HG02759 (cell line): ENCODE measurements around the gene R3HDML.
"Not testable (repeated sequence)": the region's sequence is repeated elsewhere in the genome, so short reads cannot be mapped to it uniquely, and the experiment has no call there.

Source experiments
- ATAC-seq: cut with Tn5 transposase; IDR thresholded peaks from one replicate; pipeline ENCODE4 v1.9.1; 2021; ENCODE audit warnings: mild to moderate bottlenecking, moderate library complexity; ENCODE audit not compliant: unreplicated experiment

Gene R3HDML

DNA sequence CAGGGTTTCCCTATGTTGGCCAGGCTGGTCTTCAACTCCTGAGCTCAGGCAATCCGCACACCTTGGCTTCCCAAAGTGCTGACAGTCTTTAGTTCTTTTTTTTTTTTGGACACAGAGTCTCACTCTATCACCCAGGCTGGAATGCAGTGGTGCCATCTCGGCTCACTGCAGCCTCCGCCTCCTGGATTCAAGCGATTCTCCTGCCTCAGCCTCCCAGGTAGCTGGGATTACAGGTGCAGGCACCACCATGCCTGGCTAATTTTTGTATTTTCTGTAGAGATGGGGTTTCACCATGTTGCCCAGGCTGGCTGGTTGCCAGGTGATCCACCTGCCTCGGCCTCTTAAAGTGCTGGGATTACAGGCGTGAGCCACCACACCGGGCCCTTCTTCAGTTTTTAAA, 9.1 kb upstream of the R3HDML start:
- not testable (repeated sequence) for ATAC-seq

DNA sequence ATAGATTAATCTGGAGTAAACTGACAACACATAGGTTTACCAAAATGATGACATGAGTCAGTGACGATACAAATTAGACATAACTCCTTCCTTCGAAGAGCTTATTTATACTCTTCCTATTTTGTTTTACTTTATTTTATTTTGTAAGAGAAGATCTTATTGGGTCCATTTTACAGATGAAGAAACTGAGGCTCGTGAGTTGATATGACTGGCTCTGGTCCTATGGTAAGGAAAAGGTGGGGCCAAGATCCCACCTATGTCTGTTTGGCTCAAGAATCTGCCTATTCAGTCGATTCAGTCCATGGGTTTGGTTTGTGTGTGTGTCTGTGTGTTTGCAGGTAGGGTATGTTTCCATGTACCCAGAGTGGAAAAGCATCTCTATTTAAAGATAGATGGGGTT, 8.4 kb upstream of the R3HDML start:
- ATAC-seq = no peak

DNA sequence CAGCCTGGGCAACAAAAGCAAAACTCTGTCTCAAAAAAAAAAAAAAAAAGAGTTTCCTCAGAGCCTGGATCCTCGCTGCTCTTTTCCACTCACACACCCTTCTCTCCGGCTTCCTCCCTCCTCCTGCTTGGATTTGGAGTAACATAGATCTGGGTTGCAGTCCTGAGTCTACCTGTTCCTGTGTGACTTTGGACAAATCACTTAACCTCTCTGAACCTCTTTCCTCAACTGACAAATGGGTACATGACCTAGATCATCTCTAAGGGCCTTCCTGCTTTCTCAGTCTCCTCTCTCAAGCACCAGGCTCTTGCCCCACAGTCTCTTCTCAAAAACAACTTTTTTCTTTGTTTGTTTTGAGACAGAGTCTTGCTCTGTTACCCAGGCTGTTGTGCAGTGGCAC, 5.6 kb upstream of the R3HDML start:
- no peak for ATAC-seq

DNA sequence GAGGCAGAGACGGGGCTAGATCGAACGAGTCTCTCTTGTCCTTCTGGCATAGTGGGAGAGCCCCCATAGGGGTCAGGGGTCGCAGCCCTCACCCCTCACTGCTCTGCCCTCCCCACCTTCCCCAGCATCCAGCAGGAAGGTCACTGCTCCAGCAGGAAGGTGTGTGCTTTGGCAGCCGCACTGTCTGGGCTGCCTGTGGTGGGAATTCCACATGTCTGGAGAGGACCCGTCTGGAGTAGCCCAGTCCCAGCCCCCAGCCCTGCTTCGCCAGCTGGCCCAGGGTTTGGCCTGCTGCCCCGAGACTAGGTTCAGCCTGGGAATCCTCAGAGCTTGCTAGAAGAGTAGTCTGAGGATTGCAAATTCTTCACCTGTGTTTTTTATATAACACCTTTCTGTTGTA, 2.5 kb upstream of the R3HDML start:
- no peak for ATAC-seq

DNA sequence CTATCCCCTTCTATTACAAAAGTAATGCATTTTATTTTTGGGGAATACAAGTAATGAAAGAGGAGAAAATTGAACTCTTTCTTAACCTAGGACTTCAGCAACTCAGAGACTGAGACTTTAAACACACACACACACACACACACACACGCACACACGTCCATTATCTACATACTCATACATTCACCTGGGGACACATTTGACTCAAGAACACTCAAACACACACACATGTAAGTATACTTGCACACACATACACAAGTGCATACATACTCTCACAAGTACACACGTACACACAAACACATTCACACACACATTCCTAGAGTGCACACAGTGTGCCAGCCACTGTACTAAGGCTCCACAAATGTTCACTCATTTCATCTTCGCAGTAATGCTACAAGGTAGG, 2.1 kb upstream of the R3HDML start:
- no peak for ATAC-seq

DNA sequence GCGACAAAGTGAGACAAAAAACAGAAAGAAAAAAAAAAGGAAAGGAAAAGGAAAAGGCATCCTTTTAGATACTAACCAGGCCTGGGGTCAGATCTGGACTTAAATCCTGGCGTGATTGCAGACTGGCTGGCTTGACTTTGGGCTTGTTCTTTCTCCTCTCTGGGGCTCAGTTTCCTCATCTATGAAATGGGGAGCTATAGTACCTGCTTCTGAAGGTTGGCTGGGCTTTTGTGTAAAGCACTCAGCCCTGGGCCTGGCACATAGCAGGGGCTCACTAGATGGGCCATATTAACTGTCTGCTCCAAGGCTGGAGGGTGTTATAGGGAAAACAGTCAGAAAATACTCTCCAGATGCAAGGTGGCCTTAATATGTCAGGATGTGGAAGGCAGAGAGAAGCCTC, 1.2 kb upstream of the R3HDML start:
- ATAC-seq = no peak

DNA sequence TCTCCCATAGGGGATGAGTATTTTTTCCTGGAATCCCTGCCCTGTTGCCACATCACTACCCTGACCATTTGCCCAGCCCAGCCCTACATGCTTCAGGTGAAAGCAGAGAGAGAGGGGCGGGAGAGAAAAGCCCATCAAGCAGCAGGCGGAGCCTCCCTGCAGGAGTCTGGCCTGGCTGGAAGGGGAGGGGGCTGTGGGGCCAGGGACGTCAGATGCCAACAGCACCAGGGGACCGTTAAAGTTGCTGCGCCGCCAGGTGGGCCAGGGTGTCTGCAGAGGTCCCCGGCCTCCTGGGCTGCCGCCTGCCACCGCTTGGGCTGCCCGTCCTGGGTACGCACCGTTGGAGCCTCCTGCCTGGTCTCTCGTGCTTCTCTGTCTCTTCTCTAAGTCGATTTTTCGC, 757 bp upstream of the R3HDML start:
- no peak for ATAC-seq

DNA sequence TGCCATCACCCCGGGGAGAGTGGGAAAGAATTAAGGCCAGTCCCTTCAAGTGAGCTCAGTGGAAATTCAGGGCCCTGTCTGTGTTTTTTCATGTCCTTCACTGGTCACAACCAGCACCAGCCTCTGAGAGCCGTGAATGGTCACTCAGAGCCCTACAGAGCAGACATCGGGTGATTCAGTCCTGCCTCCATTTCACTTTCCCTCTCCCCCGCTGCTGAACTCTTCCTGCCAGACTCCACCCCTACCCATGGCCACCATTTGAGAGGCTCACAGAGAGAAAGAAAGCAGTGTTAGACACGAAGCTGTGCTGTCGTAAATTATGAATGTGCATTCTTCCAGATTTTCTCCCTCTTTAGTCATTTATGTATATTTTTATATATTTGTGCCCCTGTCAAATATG, 5.4 kb downstream of the R3HDML start:
- ATAC-seq = no peak

DNA sequence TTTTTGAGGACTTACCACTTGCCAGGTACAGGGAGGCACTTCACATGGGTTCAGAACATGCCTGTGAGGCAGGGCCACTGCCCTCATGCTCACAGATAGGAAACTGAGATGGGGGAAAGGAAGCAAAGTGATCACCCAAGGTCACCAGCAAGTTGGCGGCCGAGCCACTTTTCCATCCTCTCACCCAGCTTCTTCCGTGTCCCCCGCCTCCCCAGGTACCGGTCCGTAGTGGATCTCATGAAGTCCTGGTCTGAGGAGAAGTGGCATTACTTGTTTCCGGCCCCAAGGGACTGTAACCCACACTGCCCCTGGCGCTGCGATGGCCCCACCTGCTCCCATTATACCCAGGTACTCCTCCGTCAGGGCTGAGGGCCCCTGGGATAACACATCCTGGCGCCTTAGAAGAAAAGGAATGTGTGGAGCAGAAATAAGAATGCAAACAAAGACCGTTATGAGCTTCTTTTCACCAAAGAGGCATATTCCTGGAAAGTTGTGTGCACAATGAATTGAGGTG, 6.4 kb downstream of the R3HDML start:
- no peak for ATAC-seq

DNA sequence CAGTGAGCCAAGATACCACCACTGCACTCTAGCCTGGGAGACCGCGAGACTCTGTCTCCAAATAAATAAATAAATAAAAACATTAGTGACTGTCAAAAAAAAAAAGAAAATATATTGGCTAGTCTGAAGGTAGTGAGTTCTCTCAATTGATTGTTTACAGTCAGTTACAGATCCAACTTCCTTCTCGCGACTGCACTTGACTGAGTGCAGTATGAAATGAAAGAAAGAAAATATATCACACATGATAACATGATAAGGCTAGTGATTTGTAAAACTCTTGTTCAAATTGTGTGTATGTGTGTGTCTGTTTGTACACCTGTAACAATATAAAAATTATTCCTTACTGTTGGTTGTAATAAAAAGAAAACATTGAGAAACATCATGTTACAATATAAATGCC, 7.9 kb downstream of the R3HDML start:
- ATAC-seq = no peak

DNA sequence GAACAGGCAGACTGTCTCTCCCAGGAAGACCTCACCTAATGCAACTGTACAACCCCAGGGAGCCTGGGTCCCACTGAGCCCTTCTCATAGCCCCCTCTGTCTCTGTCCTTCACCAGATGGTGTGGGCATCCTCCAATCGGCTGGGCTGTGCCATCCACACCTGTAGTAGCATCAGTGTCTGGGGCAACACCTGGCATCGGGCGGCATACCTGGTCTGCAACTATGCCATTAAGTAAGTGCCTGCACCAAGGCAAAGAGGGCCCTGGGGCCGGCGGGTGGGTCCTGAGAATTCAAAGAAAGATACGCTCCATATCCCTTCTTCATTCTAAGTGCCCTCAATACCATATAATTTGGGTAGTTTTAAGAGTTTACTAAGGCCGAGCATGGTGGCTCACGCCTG, 8.3 kb downstream of the R3HDML start:
- ATAC-seq = no peak

DNA sequence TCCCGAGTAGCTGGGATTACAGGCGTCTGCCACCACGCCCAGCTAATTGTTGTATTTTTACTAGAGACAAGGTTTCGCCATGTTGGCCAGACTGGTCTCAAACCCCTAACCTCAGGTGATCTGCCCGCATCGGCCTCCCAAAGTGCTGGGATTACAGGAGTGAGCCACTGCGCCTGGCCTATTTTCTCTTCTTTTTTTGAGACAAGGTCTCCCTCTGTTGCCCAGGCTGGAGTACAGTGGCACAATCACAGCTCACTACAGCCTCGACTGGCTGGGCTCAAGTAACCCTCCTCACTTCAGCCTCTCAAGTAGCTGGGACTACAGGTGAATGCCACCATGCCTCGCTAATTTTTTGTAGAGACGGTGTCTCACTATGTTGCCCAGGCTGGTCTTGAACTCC, 9.1 kb downstream of the R3HDML start:
- ATAC-seq = not testable (repeated sequence)

DNA sequence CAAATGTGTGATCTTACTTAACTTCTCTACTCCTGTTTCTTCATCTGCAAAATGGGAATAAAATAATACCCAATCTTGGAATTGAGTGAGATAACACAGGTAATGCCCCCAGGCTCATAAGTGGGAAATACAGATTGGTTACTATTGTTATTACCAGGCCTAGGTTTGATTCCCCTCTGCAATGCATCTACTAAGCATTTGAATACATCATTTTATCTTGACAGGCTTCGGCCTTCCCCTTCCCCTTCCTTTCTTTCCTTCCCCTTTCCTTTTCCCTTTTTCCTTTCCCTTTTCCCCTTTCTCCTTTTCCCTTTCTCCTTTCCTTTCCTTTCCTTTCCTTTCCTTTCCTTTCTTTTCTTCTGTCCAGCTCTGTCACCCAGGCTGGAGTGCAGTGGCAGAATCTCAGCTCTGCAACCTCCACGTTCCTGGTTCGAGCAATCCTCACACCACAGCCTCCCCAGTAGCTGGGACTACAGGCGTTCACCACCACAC, 11.4 kb downstream of the R3HDML start:
- no peak for ATAC-seq

DNA sequence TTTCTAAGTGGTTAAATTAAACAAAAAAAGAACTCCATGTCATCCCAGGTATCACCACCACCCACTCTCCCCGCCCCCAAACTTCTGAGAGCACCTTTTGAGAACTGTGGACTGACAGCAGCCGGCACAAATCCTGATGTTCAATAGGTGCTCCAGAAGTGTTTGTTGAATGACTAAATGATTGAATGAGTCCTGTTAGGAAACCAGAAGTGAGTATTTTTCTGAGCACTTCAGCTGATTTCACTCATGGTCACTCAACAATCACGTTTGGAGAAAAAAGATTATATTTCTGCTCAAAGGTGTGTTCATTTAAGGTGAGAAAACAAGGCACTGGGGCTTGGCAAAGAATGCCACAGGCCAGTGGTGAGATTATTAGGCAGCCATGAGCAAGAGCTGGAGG, 12.5 kb downstream of the R3HDML start:
- ATAC-seq = no peak

DNA sequence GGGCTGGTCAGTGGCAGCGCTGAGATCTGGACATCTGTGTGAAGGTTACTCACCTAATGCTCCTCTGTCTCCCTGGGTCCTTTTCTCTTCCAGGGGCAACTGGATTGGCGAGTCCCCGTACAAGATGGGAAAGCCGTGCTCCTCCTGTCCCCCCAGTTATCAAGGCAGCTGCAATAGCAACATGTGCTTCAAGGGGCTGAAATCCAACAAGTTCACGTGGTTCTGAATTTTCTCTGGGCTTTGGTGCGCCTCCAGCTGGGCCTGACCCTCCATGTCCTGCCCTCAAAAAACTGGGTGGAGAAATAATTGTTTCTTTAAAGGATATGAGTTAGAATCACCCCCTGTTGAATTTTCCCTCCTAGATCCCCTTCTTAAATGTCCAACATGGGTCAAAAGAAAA, 13.7 kb downstream of the R3HDML start:
- ATAC-seq = no peak

DNA sequence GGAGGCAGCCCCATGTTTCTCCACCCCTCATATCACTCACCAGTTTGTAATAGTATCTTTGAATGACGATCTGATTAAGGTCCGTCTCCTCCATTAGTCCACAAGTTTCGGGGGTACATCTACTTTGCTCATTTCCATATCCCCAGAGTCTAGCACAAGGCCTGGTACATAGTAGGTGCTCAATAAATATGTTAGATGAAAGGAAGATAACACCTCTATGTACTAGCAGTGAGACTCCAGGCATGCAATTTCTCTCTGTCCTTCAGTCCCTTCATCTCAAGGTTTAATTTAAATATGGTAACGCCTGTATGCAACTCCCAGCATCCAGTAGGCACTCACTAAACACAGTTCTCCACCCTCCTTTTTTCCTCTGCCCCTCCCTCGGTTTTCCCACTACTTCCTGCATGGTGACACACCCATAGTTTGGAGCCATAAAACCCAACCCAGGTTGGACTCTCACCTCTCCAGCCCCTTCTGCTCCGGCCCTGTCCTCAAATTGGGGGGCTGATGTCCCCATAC, 18.2 kb downstream of the R3HDML start:
- ATAC-seq = no peak

DNA sequence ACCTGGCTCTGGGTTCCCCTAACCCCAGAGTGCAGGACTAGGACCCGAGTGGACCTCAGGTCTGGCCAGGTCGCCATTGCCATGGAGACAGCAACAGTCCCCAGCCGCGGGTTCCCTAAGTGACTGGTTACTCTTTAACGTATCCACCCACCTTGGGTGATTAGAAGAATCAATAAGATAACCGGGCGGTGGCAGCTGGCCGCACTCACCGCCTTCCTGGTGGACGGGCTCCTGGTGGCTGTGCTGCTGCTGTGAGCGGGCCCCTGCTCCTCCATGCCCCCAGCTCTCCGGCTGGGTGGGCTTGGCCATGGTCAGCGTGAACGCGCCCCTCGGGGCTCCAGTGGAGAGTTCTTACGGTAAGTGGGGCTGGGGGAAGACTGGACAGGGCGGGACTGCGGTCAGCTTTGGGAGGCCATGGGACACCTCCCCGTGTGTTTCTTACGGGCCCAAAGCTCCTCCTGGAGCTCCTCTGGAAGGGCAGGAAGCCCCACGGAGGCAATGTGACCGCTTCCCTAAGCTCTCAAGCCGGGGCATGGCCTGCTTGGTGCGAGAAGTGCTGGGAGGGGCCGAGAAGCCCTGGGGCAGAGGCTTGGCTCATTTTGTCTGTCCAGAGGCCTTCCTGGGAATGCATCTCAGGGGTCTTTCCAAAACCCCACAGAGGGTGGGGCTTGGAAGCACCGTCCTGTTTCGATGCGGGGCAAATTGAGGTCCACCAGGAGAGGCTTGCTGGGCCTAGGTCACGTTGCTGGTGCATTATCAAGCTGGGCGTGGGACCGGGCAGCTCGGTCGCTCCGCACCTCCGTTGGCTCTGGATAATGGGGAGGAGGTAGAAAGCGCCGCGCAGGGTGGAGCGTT, 18.9 kb downstream of the R3HDML start, which contains the start of gene HNF4A:
HNF4A (plus strand) TSS at position 202 of the 855 bp plus-strand sequence; CDS start at position 308, 106 bp downstream.
- no peak for ATAC-seq

DNA sequence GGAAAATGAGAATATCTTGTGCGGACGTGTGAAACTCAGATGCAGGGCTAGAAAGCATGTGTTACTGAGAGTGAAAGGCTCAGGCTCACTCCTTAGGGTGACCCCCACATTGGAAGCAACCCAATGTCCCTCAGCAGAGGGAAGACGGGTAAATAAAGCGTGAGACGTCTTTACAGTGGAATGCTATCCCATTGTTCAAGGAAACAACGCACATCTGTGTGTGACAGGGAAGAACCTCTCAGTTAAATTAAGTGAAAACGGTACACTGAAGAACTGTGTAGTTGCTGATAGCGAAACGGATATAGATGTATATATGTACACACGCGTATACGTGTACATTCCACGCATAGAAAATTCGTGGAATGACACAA, 19.5 kb downstream of the R3HDML start:
- no peak for ATAC-seq

DNA sequence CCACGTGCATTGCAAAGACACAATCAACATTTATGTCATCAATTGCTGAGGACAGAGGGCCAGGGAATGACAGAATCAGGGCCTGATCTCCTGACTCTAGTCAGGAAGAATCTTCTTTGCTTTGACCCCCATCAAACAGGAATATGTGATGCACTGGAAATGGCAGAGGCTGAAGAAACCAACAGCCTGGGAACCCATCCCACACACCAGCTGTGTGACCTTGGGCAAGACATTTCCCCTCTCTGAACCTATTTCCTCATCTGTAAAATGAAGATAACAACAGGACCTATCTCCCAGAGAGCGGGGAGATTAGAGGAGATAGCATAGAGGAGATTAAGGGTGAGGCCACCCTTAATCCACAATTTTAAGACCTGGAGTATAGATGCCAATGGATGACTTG, 20.2 kb downstream of the R3HDML start:
- ATAC-seq = no peak

DNA sequence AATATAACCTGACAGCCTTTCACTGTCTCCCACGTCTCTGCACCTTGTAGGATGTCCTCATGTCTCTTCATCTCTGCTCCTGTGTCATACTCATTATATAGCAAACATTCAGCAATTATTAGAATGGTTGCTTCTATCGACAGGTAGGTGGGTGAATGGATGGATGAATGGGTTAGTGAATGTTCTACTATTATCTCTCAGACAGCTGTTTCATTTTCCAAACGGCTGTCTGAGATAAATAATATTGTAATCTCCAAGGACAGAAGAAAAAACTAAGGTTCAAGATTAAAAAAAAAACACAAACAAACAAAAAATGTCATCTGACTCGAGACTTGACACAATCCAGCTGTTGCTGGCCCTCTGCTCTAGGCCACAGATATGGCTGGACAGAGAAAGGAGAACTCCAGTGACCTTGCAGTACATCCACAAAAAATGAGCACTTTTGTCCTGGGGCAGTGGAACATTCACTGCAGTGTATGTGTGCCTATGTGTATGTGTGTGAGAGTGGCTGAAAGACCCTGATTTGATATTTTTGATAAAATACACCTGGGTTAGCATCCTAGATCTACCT, 20.8 kb downstream of the R3HDML start:
- no peak for ATAC-seq

DNA sequence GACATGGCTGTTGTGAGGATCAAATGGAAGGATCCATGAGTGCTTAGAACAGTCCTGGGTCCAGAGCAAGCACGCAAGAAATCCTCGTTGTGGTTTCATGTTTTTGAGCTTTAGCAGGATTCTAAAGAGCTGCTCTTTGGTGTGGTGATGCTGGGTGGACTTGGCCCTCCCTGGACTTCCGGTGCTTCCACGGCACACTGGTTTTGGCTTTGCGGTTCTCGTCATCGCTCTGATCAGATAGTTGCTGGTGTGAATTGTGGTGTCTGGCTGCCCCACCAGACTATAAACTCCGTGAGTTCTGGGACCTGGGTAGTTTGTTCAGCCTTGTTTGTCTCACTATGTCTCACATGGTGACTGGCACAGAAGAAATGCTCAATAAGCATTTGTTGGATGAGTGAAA, 21.9 kb downstream of the R3HDML start:
- no peak for ATAC-seq

DNA sequence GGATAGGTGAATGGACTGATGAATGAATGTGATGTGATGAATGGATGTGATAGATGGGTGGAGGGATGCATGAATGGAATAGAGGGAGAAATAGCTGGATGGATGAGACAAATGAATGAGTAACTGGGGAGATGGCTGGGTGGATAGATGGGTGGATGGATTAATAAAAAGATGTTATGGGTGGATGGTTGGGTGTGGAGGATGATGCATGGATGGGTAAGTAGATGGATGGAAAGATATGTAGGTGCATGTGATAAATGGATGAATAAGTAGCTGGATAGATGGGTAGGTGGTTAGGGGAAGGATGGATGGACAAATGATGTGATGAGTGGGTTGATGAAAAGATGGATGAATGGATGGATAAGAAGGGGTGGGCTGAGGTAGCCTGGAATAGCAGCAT, 23.4 kb downstream of the R3HDML start:
- ATAC-seq = no peak
